GM12878 (cell line): ENCODE measurements around the gene GALK1. TPM values are rescaled to one million over a fixed set of nuclear protein-coding genes. Genes with fewer than 3 reads are reported as not detected.

Experiments
- ATAC-seq: fragments of 200-7000 bp; cut with Tn5 transposase; 3 replicates; pipeline ENCODE4 v1.9.1; 2020; ENCODE audit warnings: mild to moderate bottlenecking, moderate library complexity
- BruUV-seq: library from RNA; stranded (reverse); fragments of 400-500 nt; replicated peaks from 2 replicates; lab custom pipeline; 2021; lab: Mats Ljungman, UMichigan
- CTCF ChIA-PET: fragments of 300-600 bp; sonication (Branson Sonifier 250); formaldehyde crosslinking; extraction: SDS; loops from one replicate; lab custom pipeline; 2021; ENCODE audit warnings: inconsistent platforms; lab: Yijun Ruan, JAX
- POLR2A ChIA-PET: fragments of 350-600 bp; formaldehyde crosslinking; extraction: SDS; loops from one replicate; lab custom pipeline; 2021; ENCODE audit warnings: inconsistent platforms; lab: Charles Lee
- RAD21 ChIA-PET: fragments of 300-600 bp; sonication (Branson Sonifier 250); formaldehyde crosslinking; loops from one replicate; lab custom pipeline; 2023; ENCODE audit warnings: antibody characterized with exemption; ENCODE audit not compliant: unreplicated experiment; lab: Charles Lee
- SMC1A ChIA-PET: fragments of 300-600 bp; sonication (Branson Sonifier 250); formaldehyde crosslinking; loops from one replicate; lab custom pipeline; 2023; ENCODE audit not compliant: unreplicated experiment, uncharacterized antibody; lab: Charles Lee
- DNase-seq: peaks from one replicate; pipeline ENCODE4 v3.0.0-alpha.2; 2011; ENCODE audit warnings: low read depth, low spot score
- FAIRE-seq: peaks from 3 replicates; lab custom pipeline; 2011; peaks lifted over from hg19 to GRCh38; lab: Jason Lieb, UNC
- H2AFZ ChIP-seq: 2 replicates; pipeline ENCODE4 v1.6.0; 2011; ENCODE audit warnings: low read depth, low read length, control low read depth; ENCODE audit not compliant: control insufficient read depth
- H3K27ac ChIP-seq: 2 replicates; pipeline ENCODE4 v1.5.1; 2011; ENCODE audit warnings: control low read depth; ENCODE audit not compliant: control insufficient read depth, insufficient read depth
- H3K27me3 ChIP-seq, 2 experiments: replicated peaks in 1 of 2; 2 replicates each; pipeline versions ENCODE4 v1.6.0 to v1.6.1; 2011; ENCODE audit warnings: low read length in 1 of 2; ENCODE audit not compliant: control insufficient read depth in 2 of 2, insufficient read depth in 2 of 2
- H3K36me3 ChIP-seq, 2 experiments: 2 replicates each; pipeline ENCODE4 v1.5.1; 2011; ENCODE audit warnings: low read length in 1 of 2; ENCODE audit not compliant: control insufficient read depth in 2 of 2, insufficient read depth in 2 of 2
- H3K4me1 ChIP-seq: 2 replicates; pipeline ENCODE4 v1.6.1; 2011; ENCODE audit warnings: mild to moderate bottlenecking, low read length, moderate library complexity, mixed read lengths; ENCODE audit not compliant: control insufficient read depth, insufficient read depth
- H3K4me2 ChIP-seq: 2 replicates; pipeline ENCODE4 v1.6.0; 2011; ENCODE audit warnings: control low read depth; ENCODE audit not compliant: control insufficient read depth, insufficient read depth
- H3K4me3 ChIP-seq: fragments of 200-600 bp; sonication (generic); 2 replicates; pipeline ENCODE4 v1.5.1; 2016
- H3K79me2 ChIP-seq: 2 replicates; pipeline ENCODE4 v1.6.0; 2011; ENCODE audit warnings: low read length; ENCODE audit not compliant: control insufficient read depth, insufficient read depth
- H3K9ac ChIP-seq: 2 replicates; pipeline ENCODE4 v1.8.0; 2011; ENCODE audit warnings: low read length, control low read depth, mixed read lengths; ENCODE audit not compliant: control insufficient read depth, insufficient read depth
- H3K9me3 ChIP-seq: replicated peaks from 3 replicates; pipeline ENCODE4 v1.5.1; 2011; ENCODE audit warnings: mild to moderate bottlenecking, low read length; ENCODE audit not compliant: control insufficient read depth, insufficient read depth
- H4K20me1 ChIP-seq: 2 replicates; pipeline ENCODE4 v1.6.0; 2011; ENCODE audit not compliant: control insufficient read depth, insufficient read depth
- ATF3 ChIP-seq: IDR thresholded peaks from 2 replicates; pipeline ENCODE4 v1.6.1; 2011; ENCODE audit warnings: low read depth, mild to moderate bottlenecking, low read length, moderate library complexity, borderline replicate concordance; ENCODE audit errors: extremely low read depth
- CHD1 ChIP-seq: IDR thresholded peaks from 2 replicates; pipeline ENCODE4 v1.6.1; 2012; ENCODE audit warnings: low read depth, low read length, improper control_type of control experiment
- NR2F1 ChIP-seq: fragments of 450-650 bp; conservative IDR thresholded peaks from 2 replicates; pipeline ENCODE4 v1.6.1; 2017; ENCODE audit warnings: mild to moderate bottlenecking
- NRF1 ChIP-seq: conservative IDR thresholded peaks from 2 replicates; pipeline ENCODE4 v1.6.1; 2011; ENCODE audit warnings: mild to moderate bottlenecking, low read depth, low read length, improper control_type of control experiment
- SMAD1 ChIP-seq: fragments of 450-650 bp; IDR thresholded peaks from 2 replicates; pipeline ENCODE4 v1.6.1; 2018; ENCODE audit warnings: mild to moderate bottlenecking, low read depth; ENCODE audit not compliant: partially characterized antibody
- ZNF622 ChIP-seq: fragments of 450-650 bp; IDR thresholded peaks from 2 replicates; pipeline ENCODE4 v1.6.1; 2017; ENCODE audit warnings: mild to moderate bottlenecking, inconsistent platforms
- ZZZ3 ChIP-seq: IDR thresholded peaks from 2 replicates; pipeline ENCODE4 v1.6.1; 2011; ENCODE audit warnings: low read depth; ENCODE audit not compliant: control insufficient read depth, insufficient read length
- WGBS: methylation state at CpG from one replicate; pipeline ENCODE4 v1.1.6; 2016; ENCODE audit warnings: low lambda C conversion rate; ENCODE audit not compliant: insufficient replicate concordance, insufficient coverage; ENCODE audit errors: missing lambda C conversion rate; 5-methylcytosine and 5-hydroxymethylcytosine counted together
- in situ Hi-C: fragments of 300-500 bp; cut with MboI; formaldehyde crosslinking; loops from 9 replicates; pipeline ENCODE4 v1.14.3; 2018; ENCODE audit warnings: mixed read lengths
- intact Hi-C: fragments of 100-400 bp; cut with micrococcal nuclease; formaldehyde crosslinking; loops from one replicate; pipeline ENCODE4 v1.14.2; 2022; ENCODE audit not compliant: unreplicated experiment
- polyA plus RNA-seq, 11 experiments: library from polyadenylated mRNA; depleted of rRNA in 4 of 11; unstranded in 6 of 11; stranded (reverse) in 5 of 11; fragments of >200 nt; fragmentation: Nextera tagmentation in 4 of 11; fragmentation: Illumina TruSeq in 1 of 11; extraction: Ambion mirVana in 4 of 11; extraction: Trizol in 1 of 11; gene quantifications; 1 replicate in 1 of 11; 2 replicates in 10 of 11; pipeline versions ENCODE4 v1.2.1 to v1.2.3, GENCODE V29; 2011 to 2016; ENCODE audit warnings: inconsistent platforms in 2 of 11, missing spikeins in 2 of 11, low read depth in 1 of 11
- total RNA-seq, 4 experiments: library from RNA; depleted of rRNA in 3 of 4; stranded (reverse); fragments of >200 nt in 3 of 4; fragmentation: Illumina TruSeq in 1 of 4; extraction: Trizol in 1 of 4; gene quantifications; 2 replicates each; pipeline versions ENCODE4 v1.2.1 to v1.2.3, GENCODE V29; 2013 to 2021

GALK1 gene
- total and polyA plus RNA-seq, 10 of the 15 experiments (the other 5 are each of a cell fraction or from before 2014, with no cell fraction given): 0.21 to 43.8 (median 21.4) TPM

GRCh38 chr17:75739174-75739573, 25.8 kb downstream of the GALK1 start:
- Histone ChIP-seq H2AFZ (no peak overlapping the region), H3K9me3 (no peaks in the 10 kb centered on the region), H3K4me2 (no peak overlapping the region), H3K4me1 (peaks cover 7% of the 10 kb centered on the region), H3K4me3 (no peak overlapping the region), H4K20me1 (no peaks in the 10 kb centered on the region), H3K79me2 (no peaks in the 10 kb centered on the region), H3K27me3 (no peaks in the 10 kb centered on the region), H3K36me3 (no peaks in the 10 kb centered on the region)
- DNase-seq: no peak
- SMC1A ChIA-PET: interaction anchor here (0.7 to 2.8 kb wide), 3 partner anchors 9 to 93 kb away, joined by 3 to 18 read pairs (median 3); a partner anchor contains a TSS
- POLR2A ChIA-PET: interaction anchor here (1.2 kb wide), 1 partner anchor 9 kb away, joined by 3 read pairs; no protein-coding TSS in a partner anchor
- CTCF ChIA-PET: interaction anchor here (1.4 to 6.0 kb wide), 7 partner anchors 9 to 139 kb away, joined by 3 to 48 read pairs (median 8); partner anchors contain the start of gene SMIM5
- RAD21 ChIA-PET: interaction anchor here (0.8 to 1.8 kb wide), 2 partner anchors 8 to 13 kb away, joined by 5 to 9 read pairs; no protein-coding TSS in a partner anchor
- FAIRE-seq: no peak
- WGBS: 73% methylated on average over 6 of the region's 7 CpGs
- no peak for ATAC-seq
- intact Hi-C loops: no loop called here
- BruUV-seq: no TSS peak
- TF ChIP-seq NRF1: no peak
- TF ChIP-seq SMAD1: no peak
- TF ChIP-seq NR2F1: no peak
- no peak for TF ChIP-seq CHD1
- no peak for TF ChIP-seq ATF3
- TF ChIP-seq ZZZ3: no peak
- TF ChIP-seq ZNF622: no peak
- TF ChIP-seq, all 136 proteins: peak for 0
- H3K27ac ChIP-seq: no peak overlapping the region
- no peak overlapping the region for H3K9ac ChIP-seq
- in situ Hi-C loops: no loop called here
